NCI-H146 (cell line): ENCODE data around the gene PYGL.
A peak's percentile ranks its signal among the peaks of the same experiment; 100 is the strongest.
"Not testable (repeated sequence)": the region's sequence is repeated elsewhere in the genome, so short reads cannot be mapped to it uniquely, and the experiment has no call there.

Source experiments
- DNase-seq: peaks from one replicate; lab custom pipeline; 2025; lab: John Stamatoyannopoulos, UW

The PYGL gene

GRCh38 chr14:50954811-50955372 lies 10.6 kb upstream of the PYGL start:
- peak; percentile 37 for DNase-seq

GRCh38 chr14:50953502-50953901 lies 9.2 kb upstream of the PYGL start:
- no peak for DNase-seq

GRCh38 chr14:50951032-50951431 lies 6.7 kb upstream of the PYGL start:
- DNase-seq, result no peak

- DNase-seq, result no peak
Observed at GRCh38 chr14:50948205-50948604, 3.9 kb upstream of the PYGL start.

GRCh38 chr14:50947446-50947845 lies 3.2 kb upstream of the PYGL start:
- DNase-seq, result no peak

- DNase-seq, result no peak
Observed at GRCh38 chr14:50946234-50946935, 2.1 kb upstream of the PYGL start.

GRCh38 chr14:50944647-50945413 lies 547 bp upstream of the PYGL start:
- DNase-seq, result peak; percentile 52

GRCh38 chr14:50943261-50943942 lies 881 bp downstream of the PYGL start:
- no peak for DNase-seq

- not testable (repeated sequence) for DNase-seq
Observed at GRCh38 chr14:50941638-50942037, 2.6 kb downstream of the PYGL start.

GRCh38 chr14:50941151-50941550 lies 3.1 kb downstream of the PYGL start:
- no peak for DNase-seq

GRCh38 chr14:50937800-50938199 lies 6.5 kb downstream of the PYGL start:
- DNase-seq, result no peak

- DNase-seq, result no peak
Observed at GRCh38 chr14:50937325-50937724, 7.0 kb downstream of the PYGL start.

- DNase-seq, result no peak
Observed at GRCh38 chr14:50936882-50937281, 7.4 kb downstream of the PYGL start.

- no peak for DNase-seq
Observed at GRCh38 chr14:50936016-50936340, 8.3 kb downstream of the PYGL start.

- DNase-seq, result no peak
Observed at GRCh38 chr14:50935126-50936015, 8.9 kb downstream of the PYGL start.

GRCh38 chr14:50932592-50933495 lies 11.4 kb downstream of the PYGL start:
- no peak for DNase-seq

- DNase-seq, result no peak
Observed at GRCh38 chr14:50932156-50932555, 12.1 kb downstream of the PYGL start.

- no peak for DNase-seq
Observed at GRCh38 chr14:50931559-50931958, 12.7 kb downstream of the PYGL start.

- no peak for DNase-seq
Observed at GRCh38 chr14:50929506-50929905, 14.8 kb downstream of the PYGL start.

GRCh38 chr14:50928002-50928635 lies 16.2 kb downstream of the PYGL start:
- DNase-seq, result no peak
